IPS-20b (cell line): ENCODE results near the gene NOVA2.
A peak's percentile ranks its signal among the peaks of the same experiment; 100 is the strongest.
"Not testable (repeated sequence)": the region's sequence is repeated elsewhere in the genome, so short reads cannot be mapped to it uniquely, and the experiment has no call there.

Experiments used
- H3K27ac ChIP-seq: one replicate; pipeline ENCODE4 v1.5.1; 2013; ENCODE audit warnings: low read length
- H3K27me3 ChIP-seq: 2 replicates; pipeline ENCODE4 v1.6.1; 2013; ENCODE audit warnings: mild to moderate bottlenecking, low read length, inconsistent platforms; ENCODE audit not compliant: insufficient read depth
- H3K36me3 ChIP-seq: 2 replicates; pipeline ENCODE4 v1.6.1; 2013; ENCODE audit warnings: low read depth, mild to moderate bottlenecking, inconsistent platforms, low read length, moderate library complexity; ENCODE audit not compliant: insufficient read depth
- H3K4me1 ChIP-seq: 2 replicates; pipeline ENCODE4 v1.6.1; 2013; ENCODE audit warnings: mild to moderate bottlenecking, control low read depth, inconsistent platforms, low read length, moderate library complexity; ENCODE audit not compliant: insufficient read depth
- H3K4me3 ChIP-seq: 2 replicates; pipeline ENCODE4 v1.5.1; 2013; ENCODE audit warnings: mild to moderate bottlenecking, low read length, inconsistent platforms
- H3K9ac ChIP-seq: 2 replicates; pipeline ENCODE4 v1.6.1; 2013; ENCODE audit warnings: low read depth, mild to moderate bottlenecking, inconsistent platforms, low read length, moderate library complexity
- H3K9me3 ChIP-seq: 2 replicates; pipeline ENCODE4 v1.6.1; 2013; ENCODE audit warnings: mild to moderate bottlenecking, low read depth, low read length, inconsistent platforms; ENCODE audit not compliant: insufficient read depth

Gene NOVA2

GRCh38 chr19:45899253-45899652 is 74.4 kb downstream of the NOVA2 start:
- Histone ChIP-seq H3K4me1 (peaks cover 3% of the 10 kb centered on the region; the same call in 1 of the 2 replicates), H3K27me3 (peaks cover 25% of the 10 kb centered on the region), H3K4me3 (no peak overlapping the region), H3K36me3 (peaks cover 6% of the 10 kb centered on the region), H3K9ac (no peak overlapping the region), H3K9me3 (no peaks in the 10 kb centered on the region), H3K27ac (no peak overlapping the region)

GRCh38 chr19:45897261-45897812 is 76.3 kb downstream of the NOVA2 start:
- Histone ChIP-seq H3K9ac (no peak overlapping the region), H3K4me1 (peaks cover 3% of the 10 kb centered on the region; the same call in 1 of the 2 replicates), H3K9me3 (no peaks in the 10 kb centered on the region), H3K27me3 (peaks cover 25% of the 10 kb centered on the region), H3K36me3 (peaks cover 6% of the 10 kb centered on the region), H3K4me3 (no peak overlapping the region), H3K27ac (no peak overlapping the region)

GRCh38 chr19:45895983-45896599 is 77.6 kb downstream of the NOVA2 start:
- not testable (repeated sequence) for H3K9ac ChIP-seq, H3K36me3 ChIP-seq, H3K4me1 ChIP-seq, H3K4me3 ChIP-seq, H3K9me3 ChIP-seq, H3K27ac ChIP-seq
- peaks cover 14% of the 10 kb centered on the region for H3K27me3 ChIP-seq

GRCh38 chr19:45895519-45895972 is 78.1 kb downstream of the NOVA2 start:
- Histone ChIP-seq H3K27me3 (peaks cover 8% of the 10 kb centered on the region), H3K4me1 (no peaks in the 10 kb centered on the region), H3K9ac (no peak overlapping the region), H3K4me3 (no peak overlapping the region), H3K27ac (no peak overlapping the region), H3K36me3 (peaks cover 6% of the 10 kb centered on the region), H3K9me3 (no peaks in the 10 kb centered on the region)

GRCh38 chr19:45890877-45891276 is 82.8 kb downstream of the NOVA2 start:
- no peak overlapping the region for H3K9ac ChIP-seq
- no peaks in the 10 kb centered on the region for H3K9me3 ChIP-seq
- no peaks in the 10 kb centered on the region for H3K36me3 ChIP-seq
- no peak overlapping the region for H3K27ac ChIP-seq
- H3K27me3 ChIP-seq: no peaks in the 10 kb centered on the region
- H3K4me1 ChIP-seq: no peaks in the 10 kb centered on the region
- no peak overlapping the region for H3K4me3 ChIP-seq

GRCh38 chr19:45889210-45889885 is 84.3 kb downstream of the NOVA2 start:
- no peak overlapping the region for H3K9ac ChIP-seq
- no peaks in the 10 kb centered on the region for H3K27me3 ChIP-seq
- no peak overlapping the region for H3K27ac ChIP-seq
- no peaks in the 10 kb centered on the region for H3K36me3 ChIP-seq
- H3K4me1 ChIP-seq: no peaks in the 10 kb centered on the region
- H3K9me3 ChIP-seq: no peaks in the 10 kb centered on the region
- no peak overlapping the region for H3K4me3 ChIP-seq

- Histone ChIP-seq H3K9me3 (no peaks in the 10 kb centered on the region), H3K4me1 (peaks cover 2% of the 10 kb centered on the region; the same call in 1 of the 2 replicates), H3K36me3 (no peaks in the 10 kb centered on the region), H3K27ac (peak overlapping the region; percentile 89), H3K27me3 (no peaks in the 10 kb centered on the region), H3K9ac (peak overlapping the region; percentile 90; the same call in 1 of the 2 replicates), H3K4me3 (peak overlapping the region; percentile 81)
Measured at GRCh38 chr19:45887200-45887710, 86.4 kb downstream of the NOVA2 start.

GRCh38 chr19:45886427-45887199 is 87.1 kb downstream of the NOVA2 start:
- Histone ChIP-seq H3K4me1 (peaks cover 9% of the 10 kb centered on the region; the same call in 1 of the 2 replicates), H3K9ac (peak overlapping the region; percentile 90), H3K27ac (peak overlapping the region; percentile 89), H3K9me3 (no peaks in the 10 kb centered on the region), H3K27me3 (no peaks in the 10 kb centered on the region), H3K4me3 (peak overlapping the region; percentile 81), H3K36me3 (no peaks in the 10 kb centered on the region)

GRCh38 chr19:45885556-45886426 is 87.9 kb downstream of the NOVA2 start, which contains the start of gene IRF2BP1:
TSS of gene IRF2BP1 (minus strand) at chr19:45886141. CDS start at chr19:45885774, 367 bp downstream.
- Histone ChIP-seq H3K9me3 (no peaks in the 10 kb centered on the region), H3K9ac (peak within 1 kb of the TSS; percentile 90), H3K27ac (peak within 1 kb of the TSS; percentile 89), H3K36me3 (no peaks in the 10 kb centered on the region), H3K4me3 (peak within 1 kb of the TSS; percentile 81), H3K4me1 (peaks cover 15% of the 10 kb centered on the region; the same call in 1 of the 2 replicates), H3K27me3 (no peaks in the 10 kb centered on the region)

- H3K9ac ChIP-seq: peak overlapping the region; percentile 90; the same call in 1 of the 2 replicates
- H3K9me3 ChIP-seq: no peaks in the 10 kb centered on the region
- H3K27ac ChIP-seq: no peak overlapping the region
- no peaks in the 10 kb centered on the region for H3K27me3 ChIP-seq
- peak overlapping the region; percentile 81; the same call in 1 of the 2 replicates for H3K4me3 ChIP-seq
- H3K4me1 ChIP-seq: peaks cover 15% of the 10 kb centered on the region; the same call in 1 of the 2 replicates
- H3K36me3 ChIP-seq: no peaks in the 10 kb centered on the region
Measured at GRCh38 chr19:45884682-45885555, 88.7 kb downstream of the NOVA2 start.
